HepG2 (cell line): ENCODE results near the gene BRD3.

ENCODE experiments used
- CTCF ChIP-seq: sonication (generic); formaldehyde crosslinking; IDR thresholded peaks from 2 replicates; pipeline ENCODE4 v1.5.0; 2020; ENCODE audit warnings: mild to moderate bottlenecking, missing genetic modification reagents, moderate library complexity
- ELF1 ChIP-seq: sonication (generic); formaldehyde crosslinking; IDR thresholded peaks from 2 replicates; pipeline ENCODE4 v1.4.0; 2020; ENCODE audit warnings: missing genetic modification reagents
- REST ChIP-seq, 2 experiments: IDR thresholded peaks; 2 replicates each; pipeline ENCODE4 v1.6.1; 2011 to 2012; ENCODE audit warnings: low read length in 2 of 2, borderline replicate concordance in 1 of 2, low read depth in 1 of 2, mild to moderate bottlenecking in 1 of 2, moderate library complexity in 1 of 2
- SP1 ChIP-seq, 2 experiments: fragments of 450-650 bp in 1 of 2; sonication (generic) in 1 of 2; formaldehyde crosslinking in 1 of 2; IDR thresholded peaks; 2 replicates each; pipeline versions ENCODE4 v1.4.0 to v1.6.1; 2016 to 2020; ENCODE audit warnings: missing genetic modification reagents in 1 of 2
- ZFP36 ChIP-seq: fragments of 150-350 bp; IDR thresholded peaks from 2 replicates; pipeline ENCODE4 v1.6.1; 2018; ENCODE audit warnings: borderline replicate concordance, low read length, low read depth; ENCODE audit not compliant: partially characterized antibody
- ZNF776 ChIP-seq: sonication (generic); formaldehyde crosslinking; IDR thresholded peaks from 2 replicates; pipeline ENCODE4 v1.4.0; 2020; ENCODE audit warnings: mild to moderate bottlenecking, missing genetic modification reagents

GRCh38 chr9:134066526-134066912 is 1.3 kb downstream of the BRD3 start:
- no peak for TF ChIP-seq ZFP36
- TF ChIP-seq ZNF776 (CRISPR knock-in tag) = no peak
- no peak for TF ChIP-seq CTCF (CRISPR knock-in tag)
- TF ChIP-seq ELF1 = no peak
- no peak for TF ChIP-seq SP1 (IDR thresholded peaks at IDR 0.05)
- TF ChIP-seq SP1 (CRISPR knock-in tag; IDR thresholded peaks at IDR 0.05) = no peak
- TF ChIP-seq REST (IDR thresholded peaks at IDR 0.05; ENCODE audit: borderline replicate concordance in 1 of 2, low read depth in 1 of 2, low read length in 2 of 2) = no peak
